ENCODE data around the gene PTMS. TPM values are rescaled to one million over a fixed set of nuclear protein-coding genes. Genes with fewer than 3 reads are reported as not detected.
A peak's percentile ranks its signal among the peaks of the same experiment; 100 is the strongest.

Gene PTMS, protein sequence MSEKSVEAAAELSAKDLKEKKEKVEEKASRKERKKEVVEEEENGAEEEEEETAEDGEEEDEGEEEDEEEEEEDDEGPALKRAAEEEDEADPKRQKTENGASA
- 234 and 241 TPM in 2 replicates for polyA plus RNA-seq (2011; rRNA removed)
- polyA minus RNA-seq (2011; rRNA and poly(A)+ RNA removed), result 146 and 155 TPM in 2 replicates

DNA sequence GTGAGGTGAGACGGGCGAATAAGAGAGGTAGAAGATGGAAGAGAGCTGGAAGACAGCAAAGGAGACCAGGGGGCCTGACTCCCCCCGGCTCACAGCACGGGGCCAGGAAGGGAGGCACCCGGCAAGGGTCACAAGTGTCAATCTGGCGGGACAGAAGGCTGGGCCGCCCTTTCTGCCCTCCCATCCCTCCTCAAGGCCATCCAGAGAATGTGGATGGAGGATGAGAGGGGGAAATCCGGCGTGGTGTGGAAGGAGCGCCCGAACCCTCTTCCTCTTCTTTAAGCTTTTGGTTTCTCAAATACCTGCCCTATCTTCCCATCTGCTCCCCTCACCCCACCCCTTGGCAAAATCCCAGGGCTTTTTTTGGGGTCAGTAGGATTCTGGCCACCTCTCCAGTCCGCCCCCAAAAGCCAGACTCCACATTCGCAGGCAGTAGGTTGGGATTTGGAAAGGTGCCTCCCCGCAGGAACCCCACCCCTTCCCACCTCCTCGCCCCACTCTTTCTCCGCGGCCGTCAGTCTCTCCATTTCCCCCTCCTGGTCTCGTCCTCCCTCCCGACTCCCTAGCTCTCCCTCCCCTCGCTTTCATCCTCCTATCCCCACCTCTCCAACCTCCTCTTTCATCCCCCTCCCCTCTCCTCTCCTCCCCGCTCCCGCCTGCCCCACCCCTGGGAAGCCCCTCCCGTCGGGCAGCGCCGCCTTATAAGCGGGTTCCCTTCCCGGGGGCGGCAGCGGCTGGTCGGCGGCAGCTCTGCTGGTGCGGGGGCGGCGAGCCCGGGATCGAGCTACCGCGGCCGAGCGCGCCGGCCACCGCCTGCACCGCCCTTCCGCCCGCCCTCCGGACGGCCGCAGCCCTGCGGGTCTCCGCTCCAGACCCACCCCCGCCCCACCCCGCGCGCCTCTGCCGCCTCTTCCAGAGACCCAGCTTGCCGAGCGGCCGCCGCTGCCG lies at the start of gene PTMS:
Gene PTMS, plus strand, starts transcription at position 730 of the 948 bp plus-strand sequence. CDS start 343 bp downstream, outside the sequence.
- H3K4me3 ChIP-seq (ENCODE audit: low read depth, low read length), result peak within 1 kb of the TSS; percentile 59
- TF ChIP-seq, protein P1, sequence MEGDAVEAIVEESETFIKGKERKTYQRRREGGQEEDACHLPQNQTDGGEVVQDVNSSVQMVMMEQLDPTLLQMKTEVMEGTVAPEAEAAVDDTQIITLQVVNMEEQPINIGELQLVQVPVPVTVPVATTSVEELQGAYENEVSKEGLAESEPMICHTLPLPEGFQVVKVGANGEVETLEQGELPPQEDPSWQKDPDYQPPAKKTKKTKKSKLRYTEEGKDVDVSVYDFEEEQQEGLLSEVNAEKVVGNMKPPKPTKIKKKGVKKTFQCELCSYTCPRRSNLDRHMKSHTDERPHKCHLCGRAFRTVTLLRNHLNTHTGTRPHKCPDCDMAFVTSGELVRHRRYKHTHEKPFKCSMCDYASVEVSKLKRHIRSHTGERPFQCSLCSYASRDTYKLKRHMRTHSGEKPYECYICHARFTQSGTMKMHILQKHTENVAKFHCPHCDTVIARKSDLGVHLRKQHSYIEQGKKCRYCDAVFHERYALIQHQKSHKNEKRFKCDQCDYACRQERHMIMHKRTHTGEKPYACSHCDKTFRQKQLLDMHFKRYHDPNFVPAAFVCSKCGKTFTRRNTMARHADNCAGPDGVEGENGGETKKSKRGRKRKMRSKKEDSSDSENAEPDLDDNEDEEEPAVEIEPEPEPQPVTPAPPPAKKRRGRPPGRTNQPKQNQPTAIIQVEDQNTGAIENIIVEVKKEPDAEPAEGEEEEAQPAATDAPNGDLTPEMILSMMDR (IDR thresholded peaks at IDR 0.05; ENCODE audit: insufficient read depth, low read depth, low read length), result no peak
- DNase-seq (ENCODE audit: low read depth), result peak; percentile 59
- H3K36me3 ChIP-seq (ENCODE audit: control insufficient read depth, insufficient read depth, low read length), result peaks cover 10% of the 10 kb centered on the region
- POLR2A ChIA-PET, result interaction anchor here (0.6 to 1.9 kb wide), 9 partner anchors 12 to 163 kb away, joined by 3 to 18 read pairs (median 4); partner anchors contain the start of genes MLF2 and ZNF384
- no peaks in the 10 kb centered on the region for H3K27me3 ChIP-seq (ENCODE audit: control insufficient read depth, insufficient read depth, low read length)
- CTCF ChIA-PET, result interaction anchor here (0.9 to 5.6 kb wide), 19 partner anchors 9 to 213 kb away, joined by 3 to 103 read pairs (median 6); partner anchors contain the start of genes CDCA3, MLF2, USP5 and ZNF384

DNA sequence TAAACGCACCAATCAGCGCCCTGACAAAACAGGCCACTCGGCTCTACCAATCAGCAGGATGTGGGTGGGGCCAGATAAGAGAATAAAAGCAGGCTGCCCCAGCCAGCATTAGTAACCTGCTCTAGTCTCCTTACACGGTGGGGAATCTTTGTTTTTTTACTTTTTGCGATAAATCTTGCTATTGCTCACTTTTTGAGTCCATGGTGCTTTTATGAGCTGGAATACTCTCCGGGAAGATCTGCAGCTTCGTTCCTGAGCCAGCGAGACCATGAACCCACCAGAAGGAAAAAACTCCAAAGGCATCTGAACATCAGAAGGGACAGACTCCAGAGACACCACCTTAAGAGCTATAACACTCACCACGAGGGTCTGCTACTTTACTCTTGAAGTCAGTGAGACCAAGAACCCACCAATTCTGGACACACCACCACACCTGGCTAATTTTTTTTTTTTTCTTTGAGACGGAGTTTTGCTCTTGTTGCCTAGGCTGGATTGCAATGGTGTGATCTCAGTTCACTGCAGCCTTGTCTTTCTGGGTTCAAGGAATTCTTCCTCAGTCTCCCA lies 49.2 kb upstream of the PTMS start:
- ChIA-PET POLR2A (no interaction called here), CTCF (no interaction called here)
- Histone ChIP-seq H3K36me3 (ENCODE audit: control insufficient read depth, insufficient read depth, low read length) (no peaks in the 10 kb centered on the region), H3K4me3 (ENCODE audit: low read depth, low read length) (no peak overlapping the region), H3K27me3 (ENCODE audit: control insufficient read depth, insufficient read depth, low read length) (no peaks in the 10 kb centered on the region)
- TF ChIP-seq, protein P1 (IDR thresholded peaks at IDR 0.05; ENCODE audit: insufficient read depth, low read depth, low read length), result no peak
- no peak for DNase-seq (ENCODE audit: low read depth)

DNA sequence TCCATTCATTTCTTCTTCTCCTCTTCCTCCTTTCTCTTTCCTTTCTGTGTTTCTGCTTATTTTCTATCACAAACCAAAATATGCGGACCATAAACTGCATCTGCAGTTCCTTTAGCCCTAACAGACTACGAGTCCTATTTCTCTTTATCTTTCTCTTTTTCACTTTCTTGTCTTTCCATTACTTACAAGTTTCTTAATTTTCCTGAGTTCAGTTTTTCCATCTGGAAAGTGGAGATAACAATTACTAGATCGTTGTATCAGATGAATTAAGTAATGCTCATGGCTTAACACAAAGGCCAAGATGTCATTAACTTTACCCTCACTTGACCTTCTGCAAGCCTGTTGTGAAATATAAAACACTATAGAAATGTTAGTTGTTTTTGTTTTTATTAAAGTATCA lies 43.3 kb upstream of the PTMS start:
- ChIA-PET CTCF (interaction anchor here (0.6 to 2.0 kb wide), 6 partner anchors 8 to 43 kb away, joined by 3 to 16 read pairs (median 4); partner anchors contain the start of genes MLF2 and ZNF384), POLR2A (interaction anchor here (1.2 kb wide), 1 partner anchor 33 kb away, joined by 4 read pairs; the partner anchor contains the start of gene ZNF384)
- no peak overlapping the region for H3K4me3 ChIP-seq (ENCODE audit: low read depth, low read length)
- DNase-seq (ENCODE audit: low read depth), result no peak
- H3K27me3 ChIP-seq (ENCODE audit: control insufficient read depth, insufficient read depth, low read length), result no peaks in the 10 kb centered on the region
- TF ChIP-seq, protein P1 (IDR thresholded peaks at IDR 0.05; ENCODE audit: insufficient read depth, low read depth, low read length), result no peak
- H3K36me3 ChIP-seq (ENCODE audit: control insufficient read depth, insufficient read depth, low read length), result no peaks in the 10 kb centered on the region

DNA sequence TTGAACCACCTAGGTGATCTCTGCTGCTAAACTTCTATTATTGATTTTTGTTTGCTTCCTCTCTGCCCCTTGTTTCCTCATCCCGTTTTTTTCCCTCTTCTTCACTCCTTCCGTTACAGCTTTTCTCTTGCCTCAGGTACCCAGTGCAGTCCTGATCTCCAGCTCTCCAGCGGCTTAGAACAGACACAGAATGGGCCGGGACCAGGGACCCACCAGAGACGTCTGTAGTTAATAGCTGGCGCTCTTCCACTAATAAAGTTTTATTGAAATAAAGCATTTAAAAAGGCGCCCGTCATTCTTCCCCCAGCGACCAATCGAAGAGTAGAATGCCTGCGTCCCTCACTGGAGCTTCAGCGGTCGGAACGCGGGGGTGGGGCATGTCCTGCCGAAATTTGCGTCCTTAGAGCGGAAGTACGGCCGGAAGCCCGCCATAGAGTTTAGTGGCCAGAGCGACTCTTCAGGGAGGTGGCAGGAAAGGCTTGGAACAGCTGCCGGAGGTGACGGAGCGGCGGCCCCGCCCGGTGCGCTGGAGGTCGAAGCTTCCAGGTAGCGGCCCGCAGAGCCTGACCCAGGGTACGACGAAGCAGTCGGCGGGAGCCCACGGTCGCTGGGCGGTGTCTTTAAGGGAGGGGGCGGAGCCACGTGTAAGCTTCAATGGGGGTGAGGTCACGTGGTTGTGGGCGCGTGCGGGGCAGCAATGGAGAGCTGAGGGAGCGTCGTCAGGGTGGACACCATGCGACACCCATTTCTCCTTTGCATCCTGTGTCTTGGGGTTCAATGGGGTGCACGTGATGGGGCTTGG lies 42.4 kb upstream of the PTMS start, which contains the start of gene COPS7A:
Gene COPS7A, plus strand, starts transcription at position 440 of the 802 bp plus-strand sequence. CDS start 611 bp downstream, outside the sequence.
- TF ChIP-seq, protein P1 (IDR thresholded peaks at IDR 0.05; ENCODE audit: insufficient read depth, low read depth, low read length), result no peak
- CTCF ChIA-PET, result interaction anchor here (0.8 to 4.1 kb wide), 11 partner anchors 9 to 382 kb away, joined by 3 to 27 read pairs (median 5); partner anchors contain the start of genes MLF2, TNFRSF1A and ZNF384
- H3K36me3 ChIP-seq (ENCODE audit: control insufficient read depth, insufficient read depth, low read length), result no peaks in the 10 kb centered on the region; the same call in none of the 2 replicates
- POLR2A ChIA-PET, result interaction anchor here (0.6 to 1.2 kb wide), 4 partner anchors 19 to 171 kb away, joined by 3 to 19 read pairs (median 4); partner anchors contain the start of genes MLF2 and ZNF384
- peak; percentile 93 for DNase-seq (ENCODE audit: low read depth)
- H3K27me3 ChIP-seq (ENCODE audit: control insufficient read depth, insufficient read depth, low read length), result no peaks in the 10 kb centered on the region
- H3K4me3 ChIP-seq (ENCODE audit: low read depth, low read length), result peak within 1 kb of the TSS; percentile 52

All from BJ (cell line).